ENCODE data around the gene RAPGEF2.
"Not testable (repeated sequence)": the region's sequence is repeated elsewhere in the genome, so short reads cannot be mapped to it uniquely, and the experiment has no call there.

RAPGEF2 gene

GRCh38 chr4:159315879-159316278 lies 213.0 kb downstream of the RAPGEF2 start:
- not testable (repeated sequence) for DNase-seq (ENCODE audit: low spot score)

GRCh38 chr4:159317203-159317602 lies 214.3 kb downstream of the RAPGEF2 start:
- DNase-seq (ENCODE audit: low spot score), result no peak

- no peak for DNase-seq (ENCODE audit: low spot score)
Measured at GRCh38 chr4:159319027-159319426, 216.1 kb downstream of the RAPGEF2 start.

- no peak for DNase-seq (ENCODE audit: low spot score)
Measured at GRCh38 chr4:159326480-159326879, 223.6 kb downstream of the RAPGEF2 start.

GRCh38 chr4:159328766-159329165 lies 225.9 kb downstream of the RAPGEF2 start:
- no peak for DNase-seq (ENCODE audit: low spot score)

GRCh38 chr4:159334461-159334860 lies 231.6 kb downstream of the RAPGEF2 start:
- DNase-seq (ENCODE audit: low spot score), result no peak

GRCh38 chr4:159337041-159337440 lies 234.2 kb downstream of the RAPGEF2 start:
- no peak for DNase-seq (ENCODE audit: low spot score)

- no peak for DNase-seq (ENCODE audit: low spot score)
Measured at GRCh38 chr4:159341522-159341921, 238.6 kb downstream of the RAPGEF2 start.

- DNase-seq (ENCODE audit: low spot score), result no peak
Measured at GRCh38 chr4:159342374-159342773, 239.5 kb downstream of the RAPGEF2 start.

GRCh38 chr4:159343116-159343515 lies 240.2 kb downstream of the RAPGEF2 start:
- DNase-seq (ENCODE audit: low spot score), result no peak

- no peak for DNase-seq (ENCODE audit: low spot score)
Measured at GRCh38 chr4:159344877-159345276, 242.0 kb downstream of the RAPGEF2 start.

GRCh38 chr4:159346681-159347080 lies 243.8 kb downstream of the RAPGEF2 start:
- DNase-seq (ENCODE audit: low spot score), result no peak

- DNase-seq (ENCODE audit: low spot score), result no peak
Measured at GRCh38 chr4:159347813-159348212, 244.9 kb downstream of the RAPGEF2 start.

GRCh38 chr4:159349332-159349731 lies 246.5 kb downstream of the RAPGEF2 start:
- DNase-seq (ENCODE audit: low spot score), result no peak

GRCh38 chr4:159352609-159353008 lies 249.7 kb downstream of the RAPGEF2 start:
- DNase-seq (ENCODE audit: low spot score), result peak; percentile 56

GRCh38 chr4:159353422-159354116 lies 250.7 kb downstream of the RAPGEF2 start:
- DNase-seq (ENCODE audit: low spot score), result no peak

- no peak for DNase-seq (ENCODE audit: low spot score)
Measured at GRCh38 chr4:159355466-159355865, 252.6 kb downstream of the RAPGEF2 start.

- DNase-seq (ENCODE audit: low spot score), result no peak
Measured at GRCh38 chr4:159357350-159357749, 254.5 kb downstream of the RAPGEF2 start.

- DNase-seq (ENCODE audit: low spot score), result peak; percentile 17
Measured at GRCh38 chr4:159358226-159358625, 255.3 kb downstream of the RAPGEF2 start.

GRCh38 chr4:159360549-159360948 lies 257.7 kb downstream of the RAPGEF2 start:
- no peak for DNase-seq (ENCODE audit: low spot score)

GRCh38 chr4:159363361-159363760 lies 260.5 kb downstream of the RAPGEF2 start:
- no peak for DNase-seq (ENCODE audit: low spot score)

GRCh38 chr4:159366966-159367780 lies 264.3 kb downstream of the RAPGEF2 start:
- DNase-seq (ENCODE audit: low spot score), result no peak

- no peak for DNase-seq (ENCODE audit: low spot score)
Measured at GRCh38 chr4:159367781-159368080, 264.9 kb downstream of the RAPGEF2 start.

GRCh38 chr4:159368320-159368719 lies 265.4 kb downstream of the RAPGEF2 start:
- DNase-seq (ENCODE audit: low spot score), result no peak

Measured in Ammon's horn (tissue), 1 donor.